Measurements from ENCODE around the gene PGLYRP2. TPM values are rescaled to one million over a fixed set of nuclear protein-coding genes. Genes with fewer than 3 reads are reported as not detected.
A peak's percentile ranks its signal among the peaks of the same experiment; 100 is the strongest.

Gene PGLYRP2
- polyA plus RNA-seq, 1 donor from 2014 or later: not detected

DNA sequence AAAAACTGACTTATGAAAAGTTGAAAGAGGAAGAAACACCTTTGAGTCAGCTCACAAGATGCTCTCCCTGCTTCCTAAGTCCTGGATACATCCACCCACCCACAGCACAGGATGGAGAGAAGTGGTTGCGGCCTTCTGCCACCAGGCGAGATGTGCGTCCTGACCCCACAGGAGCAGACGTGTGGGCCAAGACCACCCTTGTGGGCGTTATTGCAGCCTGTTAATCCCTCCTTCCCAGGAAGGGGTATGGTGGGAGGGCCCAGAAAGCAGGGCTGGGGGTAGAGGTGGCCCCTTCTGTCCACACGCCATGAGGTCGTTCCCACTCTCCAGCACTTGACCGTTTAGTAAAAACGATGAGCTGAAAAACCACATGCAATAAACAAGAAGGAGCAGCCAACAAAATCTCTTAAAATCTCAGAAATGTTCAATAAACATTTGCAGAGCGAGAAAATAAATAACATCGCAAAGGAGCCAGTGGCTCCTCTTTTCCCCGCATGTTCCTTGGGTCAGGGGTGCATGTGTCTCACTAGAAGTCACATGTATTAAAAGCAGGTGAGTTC is 58.1 kb downstream of the PGLYRP2 start:
- H3K4me3 ChIP-seq (ENCODE audit: low read length): no peak overlapping the region
- H3F3A ChIP-seq (ENCODE audit: insufficient read depth, low read length, poor library complexity, severe bottlenecking): no peaks in the 10 kb centered on the region
- H3K4me2 ChIP-seq (ENCODE audit: low read length): no peak overlapping the region
- peaks cover 24% of the 10 kb centered on the region for H3K79me2 ChIP-seq (replicated peaks; ENCODE audit: insufficient read depth, low read length)
- no peaks in the 10 kb centered on the region for H3K9me3 ChIP-seq (ENCODE audit: low read length)
- peaks cover 17% of the 10 kb centered on the region for H3K36me3 ChIP-seq (ENCODE audit: insufficient read depth, low read length)
- H3K27me3 ChIP-seq (ENCODE audit: insufficient read depth, low read depth, low read length): no peaks in the 10 kb centered on the region
- H3K27ac ChIP-seq (ENCODE audit: low read length): no peak overlapping the region
- H2AFZ ChIP-seq (ENCODE audit: low read depth, low read length): no peak overlapping the region
- no peak for TF ChIP-seq CTCF (IDR thresholded peaks at IDR 0.05; ENCODE audit: poor library complexity, severe bottlenecking)
- TF ChIP-seq TAF1 (IDR thresholded peaks at IDR 0.05; ENCODE audit: low read depth): no peak
- TF ChIP-seq POLR2AphosphoS5 (IDR thresholded peaks at IDR 0.05): no peak
- TF ChIP-seq MXI1 (conservative IDR thresholded peaks at IDR 0.05; ENCODE audit: poor library complexity, severe bottlenecking): no peak
- no peak for TF ChIP-seq EP300 (conservative IDR thresholded peaks at IDR 0.05; ENCODE audit: poor library complexity, severe bottlenecking)
- no peak for TF ChIP-seq RAD21 (conservative IDR thresholded peaks at IDR 0.05)
- TF ChIP-seq SMC3 (conservative IDR thresholded peaks at IDR 0.05; ENCODE audit: poor library complexity): no peak
- TF ChIP-seq, protein P1, sequence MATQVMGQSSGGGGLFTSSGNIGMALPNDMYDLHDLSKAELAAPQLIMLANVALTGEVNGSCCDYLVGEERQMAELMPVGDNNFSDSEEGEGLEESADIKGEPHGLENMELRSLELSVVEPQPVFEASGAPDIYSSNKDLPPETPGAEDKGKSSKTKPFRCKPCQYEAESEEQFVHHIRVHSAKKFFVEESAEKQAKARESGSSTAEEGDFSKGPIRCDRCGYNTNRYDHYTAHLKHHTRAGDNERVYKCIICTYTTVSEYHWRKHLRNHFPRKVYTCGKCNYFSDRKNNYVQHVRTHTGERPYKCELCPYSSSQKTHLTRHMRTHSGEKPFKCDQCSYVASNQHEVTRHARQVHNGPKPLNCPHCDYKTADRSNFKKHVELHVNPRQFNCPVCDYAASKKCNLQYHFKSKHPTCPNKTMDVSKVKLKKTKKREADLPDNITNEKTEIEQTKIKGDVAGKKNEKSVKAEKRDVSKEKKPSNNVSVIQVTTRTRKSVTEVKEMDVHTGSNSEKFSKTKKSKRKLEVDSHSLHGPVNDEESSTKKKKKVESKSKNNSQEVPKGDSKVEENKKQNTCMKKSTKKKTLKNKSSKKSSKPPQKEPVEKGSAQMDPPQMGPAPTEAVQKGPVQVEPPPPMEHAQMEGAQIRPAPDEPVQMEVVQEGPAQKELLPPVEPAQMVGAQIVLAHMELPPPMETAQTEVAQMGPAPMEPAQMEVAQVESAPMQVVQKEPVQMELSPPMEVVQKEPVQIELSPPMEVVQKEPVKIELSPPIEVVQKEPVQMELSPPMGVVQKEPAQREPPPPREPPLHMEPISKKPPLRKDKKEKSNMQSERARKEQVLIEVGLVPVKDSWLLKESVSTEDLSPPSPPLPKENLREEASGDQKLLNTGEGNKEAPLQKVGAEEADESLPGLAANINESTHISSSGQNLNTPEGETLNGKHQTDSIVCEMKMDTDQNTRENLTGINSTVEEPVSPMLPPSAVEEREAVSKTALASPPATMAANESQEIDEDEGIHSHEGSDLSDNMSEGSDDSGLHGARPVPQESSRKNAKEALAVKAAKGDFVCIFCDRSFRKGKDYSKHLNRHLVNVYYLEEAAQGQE (IDR thresholded peaks at IDR 0.05; ENCODE audit: borderline replicate concordance): no peak
- no peak for TF ChIP-seq EZH2 (IDR thresholded peaks at IDR 0.05; ENCODE audit: borderline replicate concordance, insufficient read depth, low read length, poor library complexity, severe bottlenecking)
- H3K9me2 ChIP-seq (ENCODE audit: insufficient read depth, low read length): no peaks in the 10 kb centered on the region
- H3K9ac ChIP-seq (ENCODE audit: low read length): no peak overlapping the region
- H4K20me1 ChIP-seq (ENCODE audit: insufficient read depth): no peaks in the 10 kb centered on the region

DNA sequence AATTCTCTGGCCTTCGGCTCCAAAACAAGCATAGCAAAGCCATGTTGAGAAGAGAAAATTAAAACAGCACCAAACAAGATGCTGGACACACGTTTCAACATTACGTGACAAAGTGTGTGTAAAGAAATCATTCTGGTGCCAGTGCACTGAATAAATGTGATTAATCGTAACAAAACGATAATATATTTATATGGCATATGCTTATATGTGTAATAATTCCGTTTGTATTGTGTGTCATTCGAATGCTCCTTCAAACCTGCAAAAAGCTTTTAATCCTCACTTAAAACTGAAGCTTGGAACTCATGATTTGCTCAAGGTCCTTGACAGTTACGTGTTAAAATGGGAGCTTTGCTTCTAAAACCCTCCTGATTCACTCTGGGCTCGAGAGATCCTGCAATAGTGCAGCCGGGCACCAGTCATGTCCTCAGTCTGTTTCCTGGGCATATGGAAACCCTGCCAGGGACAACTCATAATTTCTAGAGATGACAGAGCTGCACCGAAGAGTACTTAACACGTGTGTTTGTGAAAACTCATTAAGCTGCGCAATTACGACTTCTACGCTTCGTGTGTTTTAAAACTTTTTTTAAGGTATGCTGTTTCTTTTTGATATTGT is 59.8 kb downstream of the PGLYRP2 start:
- Histone ChIP-seq H2AFZ (ENCODE audit: low read depth, low read length) (peak overlapping the region; percentile 49), H3K27ac (ENCODE audit: low read length) (no peak overlapping the region), H3K4me2 (ENCODE audit: low read length) (peak overlapping the region; percentile 47), H3K9me3 (ENCODE audit: low read length) (no peaks in the 10 kb centered on the region), H3K79me2 (replicated peaks; ENCODE audit: insufficient read depth, low read length) (peaks cover 39% of the 10 kb centered on the region), H3K9me2 (ENCODE audit: insufficient read depth, low read length) (no peaks in the 10 kb centered on the region), H3K27me3 (ENCODE audit: insufficient read depth, low read depth, low read length) (no peaks in the 10 kb centered on the region), H3K4me3 (ENCODE audit: low read length) (peak overlapping the region; percentile 96), H4K20me1 (ENCODE audit: insufficient read depth) (peaks cover 6% of the 10 kb centered on the region), H3F3A (ENCODE audit: insufficient read depth, low read length, poor library complexity, severe bottlenecking) (no peaks in the 10 kb centered on the region), H3K9ac (ENCODE audit: low read length) (no peak overlapping the region), H3K36me3 (ENCODE audit: insufficient read depth, low read length) (peaks cover 18% of the 10 kb centered on the region)
- TF ChIP-seq CTCF (IDR thresholded peaks at IDR 0.05; ENCODE audit: poor library complexity, severe bottlenecking): no peak
- TF ChIP-seq TAF1 (IDR thresholded peaks at IDR 0.05; ENCODE audit: low read depth): no peak
- TF ChIP-seq POLR2AphosphoS5 (IDR thresholded peaks at IDR 0.05): no peak
- no peak for TF ChIP-seq RAD21 (conservative IDR thresholded peaks at IDR 0.05)
- no peak for TF ChIP-seq EP300 (conservative IDR thresholded peaks at IDR 0.05; ENCODE audit: poor library complexity, severe bottlenecking)
- TF ChIP-seq MXI1 (conservative IDR thresholded peaks at IDR 0.05; ENCODE audit: poor library complexity, severe bottlenecking): no peak

Small RNA genes within 50 kb of the gene (small RNA-seq; reads per million reads assigned to genes)
- 0 reads per million in 3 experiments for gene MIR1470

Other genes with a start within 250 kb of the PGLYRP2 start
- not detected in 2 replicates for gene EPHX3, start 247.1 kb downstream of the PGLYRP2 start, polyA plus RNA-seq
- gene BRD4, start 147.0 kb downstream of the PGLYRP2 start, polyA plus RNA-seq: 3.6 and 5.8 TPM in 2 replicates
- gene AKAP8, start 99.7 kb downstream of the PGLYRP2 start, polyA plus RNA-seq: 22.7 and 25.4 TPM in 2 replicates
- gene AKAP8L, start 60.5 kb downstream of the PGLYRP2 start, polyA plus RNA-seq: 280 and 281 TPM in 2 replicates
- gene WIZ, start 29.5 kb downstream of the PGLYRP2 start, polyA plus RNA-seq: 13.0 and 19.6 TPM in 2 replicates
- 1.1 TPM in 1 of 2 replicates, not detected in the other for gene RASAL3, start 15.0 kb downstream of the PGLYRP2 start, polyA plus RNA-seq
- gene CYP4F22, start 29.0 kb upstream of the PGLYRP2 start, polyA plus RNA-seq: not detected in 2 replicates
- not detected in 2 replicates for gene CYP4F8, start 135.7 kb upstream of the PGLYRP2 start, polyA plus RNA-seq
- not detected in 2 replicates for gene CYP4F3, start 161.4 kb upstream of the PGLYRP2 start, polyA plus RNA-seq
- gene CYP4F12, start 193.6 kb upstream of the PGLYRP2 start, polyA plus RNA-seq: not detected in 2 replicates
- not detected in 2 replicates for gene OR10H2, start 248.5 kb upstream of the PGLYRP2 start, polyA plus RNA-seq